Keratinocyte (primary cell): ENCODE results near the gene CCDC85B.

ENCODE experiments used
- EZH2 ChIP-seq: IDR thresholded peaks from one replicate; pipeline ENCODE4 v1.6.1; 2012; ENCODE audit warnings: inconsistent platforms, mild to moderate bottlenecking, low read length, moderate library complexity
- TF ChIP-seq, protein P1 (sequence below), 3 experiments: IDR thresholded peaks in 1 of 3; conservative IDR thresholded peaks in 1 of 3; optimal IDR thresholded peaks in 1 of 3; 2 replicates in 2 of 3; 3 replicates in 1 of 3; pipeline versions ENCODE3 to v1.5.1; 2011; ENCODE audit warnings: low read length in 3 of 3, mild to moderate bottlenecking in 3 of 3, moderate library complexity in 2 of 3, control low read depth in 1 of 3, inconsistent platforms in 1 of 3; ENCODE audit not compliant: insufficient read depth in 2 of 3; ENCODE audit errors: extremely low read depth in 1 of 3

DNA sequence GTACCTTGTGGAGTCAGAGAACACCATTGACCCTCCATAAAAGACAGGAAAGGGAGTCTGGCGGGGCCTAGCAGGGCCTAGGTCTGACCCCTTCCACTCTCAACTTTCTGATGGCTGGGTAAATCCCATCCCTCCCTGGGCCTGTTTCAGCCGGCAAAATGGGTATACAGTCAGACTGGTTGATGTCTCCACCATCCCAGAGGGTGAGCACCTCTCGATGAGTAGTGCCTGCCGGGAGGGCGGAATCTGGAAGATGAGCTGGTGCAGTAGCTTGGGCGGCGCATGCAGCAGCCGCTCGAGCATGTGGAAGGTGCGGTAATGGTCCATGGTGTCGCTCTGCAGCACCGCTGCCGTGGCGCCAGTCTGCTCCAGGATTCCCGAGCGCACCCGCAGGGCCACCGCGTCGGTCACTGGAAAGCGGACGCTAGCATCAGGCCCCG, 2.7 kb upstream of the CCDC85B start:
- TF ChIP-seq, protein P1, sequence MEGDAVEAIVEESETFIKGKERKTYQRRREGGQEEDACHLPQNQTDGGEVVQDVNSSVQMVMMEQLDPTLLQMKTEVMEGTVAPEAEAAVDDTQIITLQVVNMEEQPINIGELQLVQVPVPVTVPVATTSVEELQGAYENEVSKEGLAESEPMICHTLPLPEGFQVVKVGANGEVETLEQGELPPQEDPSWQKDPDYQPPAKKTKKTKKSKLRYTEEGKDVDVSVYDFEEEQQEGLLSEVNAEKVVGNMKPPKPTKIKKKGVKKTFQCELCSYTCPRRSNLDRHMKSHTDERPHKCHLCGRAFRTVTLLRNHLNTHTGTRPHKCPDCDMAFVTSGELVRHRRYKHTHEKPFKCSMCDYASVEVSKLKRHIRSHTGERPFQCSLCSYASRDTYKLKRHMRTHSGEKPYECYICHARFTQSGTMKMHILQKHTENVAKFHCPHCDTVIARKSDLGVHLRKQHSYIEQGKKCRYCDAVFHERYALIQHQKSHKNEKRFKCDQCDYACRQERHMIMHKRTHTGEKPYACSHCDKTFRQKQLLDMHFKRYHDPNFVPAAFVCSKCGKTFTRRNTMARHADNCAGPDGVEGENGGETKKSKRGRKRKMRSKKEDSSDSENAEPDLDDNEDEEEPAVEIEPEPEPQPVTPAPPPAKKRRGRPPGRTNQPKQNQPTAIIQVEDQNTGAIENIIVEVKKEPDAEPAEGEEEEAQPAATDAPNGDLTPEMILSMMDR (optimal IDR thresholded peaks at IDR 0.05 in 1 of 3, IDR thresholded peaks at IDR 0.05 in 1 of 3, conservative IDR thresholded peaks at IDR 0.05 in 1 of 3; ENCODE audit: extremely low read depth in 1 of 3, insufficient read depth in 2 of 3, low read length in 3 of 3): no peak
- no peak for TF ChIP-seq EZH2
